ENCODE results near the gene FOXN3. TPM values are rescaled to one million over a fixed set of nuclear protein-coding genes. Genes with fewer than 3 reads are reported as not detected.

The FOXN3 gene
- polyA plus RNA-seq, 1 donor (not counting 4 experiments of a cell fraction or from before 2014, with no cell fraction given) = 10.2 TPM

GRCh38 chr14:89299587-89299986, 117.4 kb downstream of the FOXN3 start:
- Histone ChIP-seq H3K4me3 (ENCODE audit: control insufficient read depth in 2 of 3, extremely low read depth in 1 of 3, insufficient read depth in 2 of 3, low read depth in 1 of 3, low read length in 3 of 3) (no peak overlapping the region), H3K4me1 (ENCODE audit: control insufficient read depth, extremely low read depth, insufficient read depth, low read length) (peaks cover 11% of the 10 kb centered on the region), H3K27me3 (ENCODE audit: control insufficient read depth, extremely low read depth, insufficient read depth, low read length) (no peaks in the 10 kb centered on the region), H3K4me2 (ENCODE audit: control insufficient read depth, extremely low read depth, insufficient read depth, low read depth, low read length) (no peak overlapping the region), H4K20me1 (ENCODE audit: control insufficient read depth, extremely low read depth, insufficient read depth, low read length) (no peaks in the 10 kb centered on the region), H3K9me1 (ENCODE audit: control insufficient read depth, extremely low read depth, insufficient read depth, low read length) (no peaks in the 10 kb centered on the region), H3K27ac (ENCODE audit: control insufficient read depth, insufficient read depth, low read length) (no peak overlapping the region), H3K9ac (ENCODE audit: control insufficient read depth, extremely low read depth, insufficient read depth, low read length) (no peak overlapping the region), H3K36me3 (ENCODE audit: control insufficient read depth in 2 of 2, extremely low read depth in 1 of 2, insufficient read depth in 2 of 2, low read length in 2 of 2) (no peaks in the 10 kb centered on the region), H2AFZ (ENCODE audit: control insufficient read depth, low read length) (no peak overlapping the region), H3K79me2 (ENCODE audit: control insufficient read depth, insufficient read depth, low read length) (no peaks in the 10 kb centered on the region), H3K9me3 (ENCODE audit: control insufficient read depth, low read depth, low read length) (no peaks in the 10 kb centered on the region)
- DNase-seq (ENCODE audit: low read depth, low spot score) (no peak), FAIRE-seq (no peak)
- dilution Hi-C loops (cut with MboI; ENCODE audit: extremely low pct_ligation_motif_present, low sequenced_read_pairs) = no loop called here
- no peak for TF ChIP-seq EZH2 (IDR thresholded peaks at IDR 0.05; ENCODE audit: low read length)
- TF ChIP-seq, protein P1, sequence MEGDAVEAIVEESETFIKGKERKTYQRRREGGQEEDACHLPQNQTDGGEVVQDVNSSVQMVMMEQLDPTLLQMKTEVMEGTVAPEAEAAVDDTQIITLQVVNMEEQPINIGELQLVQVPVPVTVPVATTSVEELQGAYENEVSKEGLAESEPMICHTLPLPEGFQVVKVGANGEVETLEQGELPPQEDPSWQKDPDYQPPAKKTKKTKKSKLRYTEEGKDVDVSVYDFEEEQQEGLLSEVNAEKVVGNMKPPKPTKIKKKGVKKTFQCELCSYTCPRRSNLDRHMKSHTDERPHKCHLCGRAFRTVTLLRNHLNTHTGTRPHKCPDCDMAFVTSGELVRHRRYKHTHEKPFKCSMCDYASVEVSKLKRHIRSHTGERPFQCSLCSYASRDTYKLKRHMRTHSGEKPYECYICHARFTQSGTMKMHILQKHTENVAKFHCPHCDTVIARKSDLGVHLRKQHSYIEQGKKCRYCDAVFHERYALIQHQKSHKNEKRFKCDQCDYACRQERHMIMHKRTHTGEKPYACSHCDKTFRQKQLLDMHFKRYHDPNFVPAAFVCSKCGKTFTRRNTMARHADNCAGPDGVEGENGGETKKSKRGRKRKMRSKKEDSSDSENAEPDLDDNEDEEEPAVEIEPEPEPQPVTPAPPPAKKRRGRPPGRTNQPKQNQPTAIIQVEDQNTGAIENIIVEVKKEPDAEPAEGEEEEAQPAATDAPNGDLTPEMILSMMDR (optimal IDR thresholded peaks at IDR 0.05 in 1 of 3, IDR thresholded peaks at IDR 0.05 in 1 of 3, conservative IDR thresholded peaks at IDR 0.05 in 1 of 3; ENCODE audit: extremely low read depth in 1 of 3, insufficient read depth in 2 of 3, low read length in 3 of 3) = no peak

DNA sequence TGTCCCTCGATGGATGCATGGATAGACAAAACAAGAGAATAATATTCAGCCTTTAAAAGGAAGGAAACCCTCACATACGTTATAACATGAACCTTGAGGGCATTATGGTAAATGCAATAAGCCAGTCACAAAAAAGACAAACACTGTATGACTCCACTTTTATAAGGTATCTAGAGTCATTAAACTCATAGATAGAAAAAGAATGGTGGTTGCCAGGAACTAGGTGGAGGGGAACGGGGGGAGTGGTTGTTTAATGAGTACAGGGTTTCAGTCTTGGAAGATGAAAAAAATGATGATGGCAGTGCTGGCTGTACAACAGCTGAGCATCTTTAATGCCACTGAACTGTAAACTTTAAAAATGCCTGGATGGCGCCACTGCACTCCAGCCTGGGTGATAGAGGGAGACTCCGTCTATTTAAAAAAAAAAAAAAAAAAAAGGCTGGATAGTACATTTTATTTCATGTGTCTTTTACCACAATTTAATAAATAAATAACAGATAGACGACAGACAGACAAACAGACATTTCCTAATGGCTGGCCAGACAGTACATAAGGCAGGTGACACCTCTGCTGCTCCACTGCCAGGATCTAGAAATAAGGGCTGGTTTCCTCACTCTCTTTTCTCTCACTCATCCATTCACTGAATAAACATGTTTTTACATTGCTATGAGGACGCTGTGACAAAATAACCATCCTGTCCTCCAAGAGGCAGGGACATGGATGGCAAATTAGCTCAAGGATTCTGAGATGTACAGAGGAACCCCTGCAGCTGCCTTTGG, 118.8 kb downstream of the FOXN3 start:
- DNase-seq (ENCODE audit: low read depth, low spot score) (no peak), FAIRE-seq (no peak)
- no peaks in the 10 kb centered on the region for H3K27me3 ChIP-seq (ENCODE audit: control insufficient read depth, extremely low read depth, insufficient read depth, low read length)
- peaks cover 2% of the 10 kb centered on the region for H3K4me1 ChIP-seq (ENCODE audit: control insufficient read depth, extremely low read depth, insufficient read depth, low read length)
- no peak overlapping the region for H2AFZ ChIP-seq (ENCODE audit: control insufficient read depth, low read length)
- H4K20me1 ChIP-seq (ENCODE audit: control insufficient read depth, extremely low read depth, insufficient read depth, low read length) = no peaks in the 10 kb centered on the region
- H3K9me1 ChIP-seq (ENCODE audit: control insufficient read depth, extremely low read depth, insufficient read depth, low read length) = no peaks in the 10 kb centered on the region
- H3K27ac ChIP-seq (ENCODE audit: control insufficient read depth, insufficient read depth, low read length) = no peak overlapping the region
- H3K9ac ChIP-seq (ENCODE audit: control insufficient read depth, extremely low read depth, insufficient read depth, low read length) = no peak overlapping the region
- H3K4me2 ChIP-seq (ENCODE audit: control insufficient read depth, extremely low read depth, insufficient read depth, low read depth, low read length) = no peak overlapping the region
- dilution Hi-C loops (cut with MboI; ENCODE audit: extremely low pct_ligation_motif_present, low sequenced_read_pairs) = no loop called here
- no peaks in the 10 kb centered on the region for H3K36me3 ChIP-seq (ENCODE audit: control insufficient read depth in 2 of 2, extremely low read depth in 1 of 2, insufficient read depth in 2 of 2, low read length in 2 of 2)
- H3K4me3 ChIP-seq (ENCODE audit: control insufficient read depth in 2 of 3, extremely low read depth in 1 of 3, insufficient read depth in 2 of 3, low read depth in 1 of 3, low read length in 3 of 3) = no peak overlapping the region
- no peak for TF ChIP-seq EZH2 (IDR thresholded peaks at IDR 0.05; ENCODE audit: low read length)
- TF ChIP-seq, protein P1 (optimal IDR thresholded peaks at IDR 0.05 in 1 of 3, IDR thresholded peaks at IDR 0.05 in 1 of 3, conservative IDR thresholded peaks at IDR 0.05 in 1 of 3; ENCODE audit: extremely low read depth in 1 of 3, insufficient read depth in 2 of 3, low read length in 3 of 3) = no peak
- no peaks in the 10 kb centered on the region for H3K9me3 ChIP-seq (ENCODE audit: control insufficient read depth, low read depth, low read length)
- H3K79me2 ChIP-seq (ENCODE audit: control insufficient read depth, insufficient read depth, low read length) = no peaks in the 10 kb centered on the region
